ENCODE measurements around the gene TOMM20.

TOMM20 gene

DNA sequence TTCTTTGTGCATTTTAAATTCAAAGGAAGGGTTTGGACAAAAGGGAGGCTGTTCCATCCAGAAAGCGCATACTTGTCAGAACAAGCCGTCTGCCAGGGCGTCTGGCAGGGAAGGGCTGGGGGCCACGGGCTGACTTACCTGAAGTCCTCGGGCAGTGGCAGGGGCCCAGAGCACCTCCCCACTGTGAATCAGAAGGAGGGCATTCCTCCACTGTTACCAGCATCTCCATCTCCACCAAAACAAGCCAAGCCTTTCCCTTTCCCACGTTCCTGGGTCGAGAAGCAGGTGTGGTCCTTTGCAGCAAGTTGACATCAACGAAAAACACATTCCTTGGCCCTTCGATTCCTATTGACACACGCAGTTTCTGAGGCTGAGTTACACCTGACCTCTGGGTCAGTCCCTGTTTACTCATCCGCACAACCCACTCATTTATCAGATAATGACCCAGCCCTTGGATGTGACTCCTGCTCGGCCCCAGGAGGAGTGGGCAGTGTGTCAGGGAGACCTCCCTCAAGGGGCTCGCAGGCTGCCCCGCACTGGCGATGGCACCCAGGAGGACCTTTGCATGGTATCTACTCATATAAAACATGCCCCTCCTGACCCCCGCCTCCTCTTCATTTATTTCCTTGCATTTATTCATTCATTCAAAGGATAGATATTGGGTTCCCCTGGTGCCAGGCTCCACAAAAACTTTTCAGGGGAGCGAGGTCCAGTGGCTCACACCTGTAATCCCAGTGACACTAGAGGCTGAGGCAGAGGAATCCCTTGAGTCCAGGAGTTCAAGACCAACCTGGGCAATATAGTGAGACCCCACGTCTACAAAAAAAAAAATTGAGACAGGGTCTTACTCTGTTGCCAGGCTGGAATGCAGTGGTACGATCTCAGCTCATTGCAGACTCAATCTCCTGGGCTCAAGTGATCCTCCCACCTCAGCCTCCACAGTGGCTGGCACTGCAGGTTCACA lies 60.2 kb downstream of the TOMM20 start:
- DNase-seq = no peak
- H3K27ac Mint-ChIP-seq = no peak overlapping the region
- no peaks in the 10 kb centered on the region for H3K9me3 Mint-ChIP-seq
- H3K36me3 Mint-ChIP-seq = no peaks in the 10 kb centered on the region
- CTCF ChIA-PET = no interaction called here
- peaks cover 13% of the 10 kb centered on the region for H3K4me1 Mint-ChIP-seq
- peaks cover 22% of the 10 kb centered on the region for H3K27me3 Mint-ChIP-seq
- no peak overlapping the region for H3K4me3 Mint-ChIP-seq

DNA sequence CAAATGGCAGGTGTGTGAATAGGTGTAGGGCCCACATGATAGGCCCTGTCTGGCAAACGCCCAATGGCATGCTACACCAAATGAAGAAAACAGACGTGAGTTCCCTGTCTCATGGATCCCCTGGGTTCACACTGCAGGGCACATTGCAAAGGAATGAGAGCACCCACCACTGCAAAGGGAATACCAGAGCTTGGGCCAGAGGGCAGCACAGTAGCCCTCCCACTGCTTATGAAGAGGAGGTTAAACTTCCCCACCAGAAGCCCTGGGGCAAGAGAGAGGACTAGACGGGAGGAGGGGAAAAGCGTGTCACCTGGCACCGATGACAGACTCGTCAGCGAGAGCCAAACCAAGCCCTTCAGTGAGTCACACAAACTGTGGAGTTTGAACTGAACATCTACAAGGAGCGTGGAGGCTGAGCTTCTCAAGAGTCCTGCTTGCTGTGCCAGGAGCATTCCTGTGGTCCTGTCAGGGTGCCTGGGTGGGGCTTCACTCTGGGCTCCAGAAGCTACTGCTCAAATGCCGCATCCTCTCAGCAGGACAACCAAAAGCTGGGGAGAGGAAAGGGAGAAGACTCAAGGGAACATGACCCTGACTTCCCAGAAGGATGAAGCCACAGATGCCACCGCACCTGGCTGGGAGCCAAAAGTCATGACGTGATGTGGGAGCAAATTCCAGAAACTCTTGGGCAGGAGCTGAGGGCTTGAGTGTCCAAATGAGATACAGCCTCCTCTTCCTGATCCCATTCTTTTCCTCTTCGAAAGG lies 61.1 kb downstream of the TOMM20 start:
- Mint-ChIP-seq H3K27ac (no peak overlapping the region), H3K4me3 (no peak overlapping the region), H3K9me3 (no peaks in the 10 kb centered on the region), H3K4me1 (peaks cover 22% of the 10 kb centered on the region), H3K27me3 (peaks cover 22% of the 10 kb centered on the region), H3K36me3 (no peaks in the 10 kb centered on the region)
- no peak for DNase-seq
- CTCF ChIA-PET = interaction anchor here (0.8 kb wide), 1 partner anchor 10 kb away, joined by 3 read pairs; no protein-coding TSS in a partner anchor

DNA sequence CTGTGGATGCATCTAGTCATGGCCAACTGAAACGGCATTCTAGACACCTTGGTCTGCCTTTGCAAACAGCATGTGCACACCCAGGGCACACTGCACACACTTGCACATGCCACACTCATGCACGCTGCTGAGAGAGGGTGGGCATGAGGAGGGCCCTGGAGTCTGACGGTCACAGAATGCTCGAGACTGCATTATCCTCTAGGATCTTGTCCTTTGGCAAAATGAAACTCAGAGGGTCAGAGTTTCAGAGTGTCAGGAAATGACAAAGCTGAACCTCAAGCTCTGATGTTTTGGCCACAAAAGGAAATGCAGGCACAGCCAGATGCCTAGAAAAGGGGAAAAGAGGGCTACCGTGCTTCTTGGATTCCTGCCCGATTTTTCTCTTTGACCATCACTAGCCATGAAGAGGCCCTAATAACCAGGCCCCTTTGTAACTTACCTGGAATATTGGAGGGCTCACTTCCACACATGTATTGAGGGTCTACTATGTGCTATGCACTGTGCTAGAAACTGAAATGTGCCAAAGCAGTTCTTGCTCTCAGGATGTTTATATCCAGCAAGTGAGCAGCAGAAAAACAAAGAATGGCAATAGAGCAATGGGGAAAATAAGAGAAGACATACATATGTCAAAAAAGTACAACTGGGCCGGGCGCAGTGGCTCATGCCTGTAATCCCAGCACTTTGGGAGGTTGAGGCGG lies 65.4 kb downstream of the TOMM20 start:
- CTCF ChIA-PET = interaction anchor here (0.7 to 1.0 kb wide), 3 partner anchors 10 to 21 kb away, joined by 3 read pairs; no protein-coding TSS in a partner anchor
- peak; percentile 32 for DNase-seq
- peak overlapping the region; percentile 29 for H3K27ac Mint-ChIP-seq
- peaks cover 14% of the 10 kb centered on the region for H3K27me3 Mint-ChIP-seq
- H3K36me3 Mint-ChIP-seq = no peaks in the 10 kb centered on the region
- H3K4me3 Mint-ChIP-seq = peak overlapping the region; percentile 19
- H3K4me1 Mint-ChIP-seq = peaks cover 39% of the 10 kb centered on the region
- no peaks in the 10 kb centered on the region for H3K9me3 Mint-ChIP-seq

DNA sequence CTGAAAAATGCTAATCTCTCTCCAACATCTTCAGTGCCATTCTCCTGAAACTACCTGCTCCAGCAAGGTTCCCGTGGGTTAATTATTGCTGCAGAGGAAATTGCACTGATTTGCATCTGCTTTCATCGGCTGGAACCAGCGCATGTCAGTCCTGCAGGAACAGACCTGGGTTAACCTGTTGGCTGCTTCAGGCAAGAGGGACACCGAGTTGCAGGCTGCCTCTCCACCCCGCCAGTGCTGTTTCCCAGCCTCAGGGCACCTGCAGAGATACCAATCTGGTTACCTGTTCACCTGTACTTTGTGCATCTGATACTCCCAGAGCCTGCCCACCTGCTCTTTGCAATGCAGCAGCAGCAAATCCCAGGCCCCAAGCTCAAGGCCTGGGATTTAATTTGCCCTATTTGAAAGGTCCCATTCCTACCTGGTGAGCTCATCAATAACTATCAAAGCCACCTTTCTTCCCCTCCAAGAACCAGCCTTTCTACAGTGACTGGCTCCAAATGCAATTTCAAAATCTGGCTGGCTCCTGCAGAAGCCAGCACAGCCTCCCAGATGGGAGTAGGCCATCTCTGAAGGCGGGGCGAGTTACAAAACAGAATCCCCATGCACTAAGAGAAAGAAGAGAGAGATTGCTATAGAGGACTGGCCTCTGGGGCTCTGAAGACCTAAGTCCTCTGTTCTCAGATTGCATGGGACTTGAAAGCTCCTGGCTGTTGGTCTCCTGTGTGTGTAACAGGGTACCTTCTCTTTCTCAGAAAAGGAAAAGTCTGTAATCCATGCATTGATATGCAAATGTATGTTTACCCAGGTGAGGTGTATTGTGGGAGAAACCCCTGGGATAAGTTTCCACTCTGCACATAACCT lies 67.8 kb downstream of the TOMM20 start:
- peaks cover 39% of the 10 kb centered on the region for H3K4me1 Mint-ChIP-seq

More for the DNA sequence above, 67.8 kb downstream of the TOMM20 start:
- CTCF ChIA-PET = no interaction called here
- Mint-ChIP-seq H3K27me3 (peaks cover 4% of the 10 kb centered on the region), H3K9me3 (no peaks in the 10 kb centered on the region), H3K36me3 (no peaks in the 10 kb centered on the region), H3K27ac (no peak overlapping the region), H3K4me3 (no peak overlapping the region)
- no peak for DNase-seq

Measured in activated naive CD4-positive, alpha-beta T cell treated with anti-CD3 and anti-CD28 coated beads, Interleukin-2, amount 10 ng/mL, durations not matched to agents 7 days and 5 days (primary cell).